HG02798 (cell line): ENCODE measurements around the gene LMF2.
"Not testable (repeated sequence)": the region's sequence is repeated elsewhere in the genome, so short reads cannot be mapped to it uniquely, and the experiment has no call there.

Experiments used
- ATAC-seq: cut with Tn5 transposase; IDR thresholded peaks from one replicate; pipeline ENCODE4 v1.9.1; 2021; ENCODE audit warnings: mild to moderate bottlenecking; ENCODE audit not compliant: unreplicated experiment, poor library complexity

LMF2 gene

GRCh38 chr22:50507421-50507990 is at the start of gene LMF2:
TSS of gene LMF2 (minus strand) at chr22:50507702. CDS start at chr22:50507675, 27 bp downstream.
- ATAC-seq = peak; percentile 68

GRCh38 chr22:50556703-50557102 is 49.2 kb upstream of the LMF2 start:
- no peak for ATAC-seq

- ATAC-seq = no peak
Observed at GRCh38 chr22:50553310-50553709, 45.8 kb upstream of the LMF2 start.

GRCh38 chr22:50551160-50551752 is 43.8 kb upstream of the LMF2 start:
- ATAC-seq = no peak

- ATAC-seq = no peak
Observed at GRCh38 chr22:50550395-50550794, 42.9 kb upstream of the LMF2 start.

- ATAC-seq = no peak
Observed at GRCh38 chr22:50548921-50549790, 41.7 kb upstream of the LMF2 start.

- ATAC-seq = no peak
Observed at GRCh38 chr22:50548040-50548920, 40.8 kb upstream of the LMF2 start.

- no peak for ATAC-seq
Observed at GRCh38 chr22:50547263-50547985, 39.9 kb upstream of the LMF2 start.

GRCh38 chr22:50546326-50547262 is 39.1 kb upstream of the LMF2 start:
- ATAC-seq = no peak

- no peak for ATAC-seq
Observed at GRCh38 chr22:50545522-50546325, 38.2 kb upstream of the LMF2 start, which contains the start of gene KLHDC7B. TSS of gene KLHDC7B (plus strand) at chr22:50545899. CDS start at chr22:50546244, 345 bp downstream.

- ATAC-seq = no peak
Observed at GRCh38 chr22:50544746-50545253, 37.3 kb upstream of the LMF2 start.

- ATAC-seq = no peak
Observed at GRCh38 chr22:50544078-50544745, 36.7 kb upstream of the LMF2 start.

- no peak for ATAC-seq
Observed at GRCh38 chr22:50542416-50542927, 35.0 kb upstream of the LMF2 start.

GRCh38 chr22:50541667-50542026 is 34.1 kb upstream of the LMF2 start:
- ATAC-seq = not testable (repeated sequence)

GRCh38 chr22:50540381-50540780 is 32.9 kb upstream of the LMF2 start:
- no peak for ATAC-seq

- no peak for ATAC-seq
Observed at GRCh38 chr22:50537765-50538164, 30.3 kb upstream of the LMF2 start.

GRCh38 chr22:50536226-50536625 is 28.7 kb upstream of the LMF2 start:
- ATAC-seq = no peak
